ENCODE measurements around the gene AMPH. TPM values are rescaled to one million over a fixed set of nuclear protein-coding genes. Genes with fewer than 3 reads are reported as not detected.
A peak's percentile ranks its signal among the peaks of the same experiment; 100 is the strongest.

The AMPH gene
- total RNA-seq, 3 donors from 2014 or later: 0.41 to 3.2 (median 1.2) TPM

GRCh38 chr7:38385682-38386081 is 245.5 kb downstream of the AMPH start:
- H3K4me1 ChIP-seq (ENCODE audit: low read depth): no peaks in the 10 kb centered on the region
- intact Hi-C loops (cut with DNase I, micrococcal nuclease): no loop called here
- TF ChIP-seq, protein P1, sequence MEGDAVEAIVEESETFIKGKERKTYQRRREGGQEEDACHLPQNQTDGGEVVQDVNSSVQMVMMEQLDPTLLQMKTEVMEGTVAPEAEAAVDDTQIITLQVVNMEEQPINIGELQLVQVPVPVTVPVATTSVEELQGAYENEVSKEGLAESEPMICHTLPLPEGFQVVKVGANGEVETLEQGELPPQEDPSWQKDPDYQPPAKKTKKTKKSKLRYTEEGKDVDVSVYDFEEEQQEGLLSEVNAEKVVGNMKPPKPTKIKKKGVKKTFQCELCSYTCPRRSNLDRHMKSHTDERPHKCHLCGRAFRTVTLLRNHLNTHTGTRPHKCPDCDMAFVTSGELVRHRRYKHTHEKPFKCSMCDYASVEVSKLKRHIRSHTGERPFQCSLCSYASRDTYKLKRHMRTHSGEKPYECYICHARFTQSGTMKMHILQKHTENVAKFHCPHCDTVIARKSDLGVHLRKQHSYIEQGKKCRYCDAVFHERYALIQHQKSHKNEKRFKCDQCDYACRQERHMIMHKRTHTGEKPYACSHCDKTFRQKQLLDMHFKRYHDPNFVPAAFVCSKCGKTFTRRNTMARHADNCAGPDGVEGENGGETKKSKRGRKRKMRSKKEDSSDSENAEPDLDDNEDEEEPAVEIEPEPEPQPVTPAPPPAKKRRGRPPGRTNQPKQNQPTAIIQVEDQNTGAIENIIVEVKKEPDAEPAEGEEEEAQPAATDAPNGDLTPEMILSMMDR (IDR thresholded peaks at IDR 0.05): no peak
- no peak for ATAC-seq
- no peak for DNase-seq
- no peak overlapping the region for H3K4me3 ChIP-seq
- no peaks in the 10 kb centered on the region for H3K36me3 ChIP-seq (ENCODE audit: low read depth)
- no peaks in the 10 kb centered on the region for H3K9me3 ChIP-seq

DNA sequence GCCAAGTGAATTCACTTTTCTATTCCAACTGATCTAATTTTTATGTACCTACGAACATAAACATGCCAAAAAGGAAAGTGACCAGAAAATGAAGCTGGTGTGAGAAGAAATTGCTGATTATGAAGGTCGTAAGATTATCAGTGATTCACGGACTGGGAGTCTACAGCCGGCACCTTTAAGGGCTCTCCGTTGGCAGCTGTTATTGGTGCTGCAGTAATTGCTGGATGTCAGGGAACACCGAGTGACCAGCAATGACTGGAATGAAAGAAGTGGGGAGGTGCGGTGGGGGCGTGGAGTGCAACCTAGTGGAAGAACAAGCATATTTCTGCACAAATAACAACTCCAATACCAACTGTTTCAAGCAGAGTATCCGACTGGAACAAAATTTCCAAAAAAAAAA is 247.9 kb downstream of the AMPH start:
- H3K9me3 ChIP-seq: no peaks in the 10 kb centered on the region
- TF ChIP-seq, protein P1 (IDR thresholded peaks at IDR 0.05): no peak
- H3K4me1 ChIP-seq (ENCODE audit: low read depth): no peaks in the 10 kb centered on the region
- H3K4me3 ChIP-seq: no peak overlapping the region
- H3K36me3 ChIP-seq (ENCODE audit: low read depth): no peaks in the 10 kb centered on the region
- intact Hi-C loops (cut with DNase I, micrococcal nuclease): no loop called here
- no peak for ATAC-seq
- no peak for DNase-seq

GRCh38 chr7:38382684-38383083 is 248.5 kb downstream of the AMPH start:
- Histone ChIP-seq H3K4me1 (ENCODE audit: low read depth) (no peaks in the 10 kb centered on the region), H3K9me3 (no peaks in the 10 kb centered on the region), H3K36me3 (ENCODE audit: low read depth) (no peaks in the 10 kb centered on the region), H3K4me3 (no peak overlapping the region)
- DNase-seq (no peak), ATAC-seq (no peak)
- TF ChIP-seq, protein P1 (IDR thresholded peaks at IDR 0.05): no peak
- intact Hi-C loops (cut with DNase I, micrococcal nuclease): no loop called here

DNA sequence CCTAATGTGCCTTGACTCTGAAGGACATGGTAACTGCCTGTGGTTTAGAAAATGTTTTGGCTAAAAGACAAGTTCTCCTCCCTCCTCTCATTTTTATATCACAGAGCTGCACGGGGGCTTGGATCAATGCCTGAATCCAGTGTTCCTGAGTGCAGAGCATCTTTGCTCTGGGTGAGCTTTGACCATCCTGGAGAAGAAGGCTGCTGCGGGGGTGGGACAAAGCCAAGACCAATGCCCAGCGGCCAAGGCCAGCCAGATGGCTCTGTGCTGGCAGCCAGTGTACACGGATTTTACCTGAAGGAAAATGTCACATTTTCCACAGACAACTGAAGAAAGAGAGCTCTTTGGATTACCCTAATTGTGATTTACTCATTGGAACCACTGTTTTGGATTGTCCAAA is 255.7 kb downstream of the AMPH start:
- Histone ChIP-seq H3K4me1 (ENCODE audit: low read depth) (no peaks in the 10 kb centered on the region), H3K9me3 (no peaks in the 10 kb centered on the region), H3K4me3 (no peak overlapping the region), H3K36me3 (ENCODE audit: low read depth) (no peaks in the 10 kb centered on the region)
- no peak for DNase-seq
- no peak for ATAC-seq
- TF ChIP-seq, protein P1 (IDR thresholded peaks at IDR 0.05): no peak
- intact Hi-C loops (cut with DNase I, micrococcal nuclease): no loop called here

- ATAC-seq (no peak), DNase-seq (peak in 1 of 3 donors; percentile 62)
- intact Hi-C loops (cut with DNase I, micrococcal nuclease): no loop called here
- Histone ChIP-seq H3K36me3 (ENCODE audit: low read depth) (no peaks in the 10 kb centered on the region), H3K4me3 (no peak overlapping the region), H3K4me1 (ENCODE audit: low read depth) (no peaks in the 10 kb centered on the region), H3K9me3 (no peaks in the 10 kb centered on the region)
- TF ChIP-seq, protein P1 (IDR thresholded peaks at IDR 0.05): no peak
Measured at GRCh38 chr7:38374507-38374906, 256.7 kb downstream of the AMPH start.

DNA sequence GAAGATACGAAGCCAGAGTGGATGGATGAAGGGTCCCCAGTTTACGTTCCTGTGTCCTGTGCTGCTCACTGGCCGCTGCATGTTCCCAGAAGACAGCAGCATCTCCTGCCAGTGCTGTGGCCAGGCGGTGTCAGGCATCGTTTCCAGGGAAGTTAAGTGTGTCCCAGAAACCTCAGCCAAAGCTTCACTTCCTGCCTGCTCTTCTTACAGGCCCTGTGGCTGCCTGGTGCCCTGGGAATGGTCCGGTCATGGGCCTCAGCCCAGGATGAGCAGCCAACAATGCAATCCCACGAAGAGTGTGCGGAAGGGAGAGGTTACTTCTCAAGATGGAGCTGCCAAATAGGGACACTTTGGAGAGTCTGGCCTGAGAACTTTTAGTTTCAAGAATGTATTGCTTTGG is 258.0 kb downstream of the AMPH start:
- no peaks in the 10 kb centered on the region for H3K36me3 ChIP-seq (ENCODE audit: low read depth)
- TF ChIP-seq, protein P1 (IDR thresholded peaks at IDR 0.05): no peak
- intact Hi-C loops (cut with DNase I, micrococcal nuclease): no loop called here
- no peak for DNase-seq
- H3K4me1 ChIP-seq (ENCODE audit: low read depth): no peaks in the 10 kb centered on the region
- H3K9me3 ChIP-seq: no peaks in the 10 kb centered on the region
- no peak for ATAC-seq
- H3K4me3 ChIP-seq: no peak overlapping the region
